ENCODE measurements around the gene PIP5K1C.

Gene PIP5K1C

DNA sequence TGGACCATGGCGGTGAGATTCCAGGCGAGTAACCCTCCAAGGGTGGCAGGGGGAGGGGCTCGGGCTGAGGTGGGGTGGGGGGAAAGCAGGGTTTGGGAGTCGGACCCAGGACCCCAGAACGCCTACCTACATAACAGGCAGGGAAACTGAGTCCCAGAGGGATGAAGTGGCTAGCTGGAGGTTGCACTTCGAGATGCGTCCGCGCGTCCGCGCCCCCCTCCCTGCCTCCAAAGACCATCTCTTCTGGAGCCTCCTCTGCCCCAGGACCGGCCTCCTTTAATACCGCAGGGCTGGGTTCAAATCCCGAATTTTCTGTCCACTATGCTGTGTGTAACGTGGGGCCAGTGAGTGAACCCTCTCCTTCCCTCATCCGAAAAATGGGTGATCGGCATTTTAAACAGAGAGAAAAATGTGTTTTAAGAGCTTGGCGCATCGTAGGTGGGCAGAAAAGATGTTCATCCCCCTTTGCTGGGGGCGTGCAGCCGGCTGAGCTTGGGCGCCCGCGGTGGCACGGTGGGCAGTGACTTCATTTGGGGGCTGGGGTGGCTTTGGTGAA, 21.7 kb upstream of the PIP5K1C start:
- DNase-seq (ENCODE audit: low read depth in 2 of 2) = no peak

DNA sequence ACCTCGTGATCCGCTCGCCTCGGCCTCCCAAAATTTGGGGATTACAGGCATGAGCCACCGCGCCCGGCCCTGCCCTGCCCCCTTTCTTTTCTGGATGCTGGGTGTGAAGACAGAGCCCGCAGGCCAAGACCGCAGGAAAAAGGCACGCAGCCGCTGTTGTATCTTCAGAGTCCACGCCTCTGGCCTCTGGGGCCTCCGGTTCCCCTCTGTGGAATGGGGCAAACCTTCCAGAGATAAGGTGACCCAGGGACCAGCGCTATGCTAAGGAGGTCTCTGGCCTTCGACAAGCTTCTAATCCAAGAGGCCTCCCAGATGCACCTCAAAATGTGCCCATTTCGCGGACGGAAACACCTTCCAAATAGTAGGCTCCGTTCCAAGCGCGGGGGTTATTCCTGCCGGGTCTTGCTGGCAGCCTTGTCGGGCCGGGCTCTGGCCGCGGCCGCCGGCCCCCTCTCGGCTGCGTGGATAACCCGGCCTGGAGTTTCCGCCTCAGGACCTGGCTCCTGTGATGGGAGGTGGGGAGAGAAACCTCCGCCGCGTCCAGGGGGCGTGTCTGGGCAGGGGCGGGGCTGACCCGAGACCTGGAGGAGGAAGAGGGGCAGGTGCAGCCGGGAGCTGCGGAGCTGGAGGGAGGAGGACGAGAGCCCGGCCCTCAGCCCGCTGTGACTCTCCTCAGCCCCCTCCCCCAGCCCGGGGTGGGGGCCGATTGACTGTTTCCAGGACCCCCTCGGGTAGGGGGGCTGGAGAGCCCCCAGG, 21.0 kb upstream of the PIP5K1C start:
- DNase-seq (ENCODE audit: low read depth in 2 of 2) = peak; percentile 29 to 38

DNA sequence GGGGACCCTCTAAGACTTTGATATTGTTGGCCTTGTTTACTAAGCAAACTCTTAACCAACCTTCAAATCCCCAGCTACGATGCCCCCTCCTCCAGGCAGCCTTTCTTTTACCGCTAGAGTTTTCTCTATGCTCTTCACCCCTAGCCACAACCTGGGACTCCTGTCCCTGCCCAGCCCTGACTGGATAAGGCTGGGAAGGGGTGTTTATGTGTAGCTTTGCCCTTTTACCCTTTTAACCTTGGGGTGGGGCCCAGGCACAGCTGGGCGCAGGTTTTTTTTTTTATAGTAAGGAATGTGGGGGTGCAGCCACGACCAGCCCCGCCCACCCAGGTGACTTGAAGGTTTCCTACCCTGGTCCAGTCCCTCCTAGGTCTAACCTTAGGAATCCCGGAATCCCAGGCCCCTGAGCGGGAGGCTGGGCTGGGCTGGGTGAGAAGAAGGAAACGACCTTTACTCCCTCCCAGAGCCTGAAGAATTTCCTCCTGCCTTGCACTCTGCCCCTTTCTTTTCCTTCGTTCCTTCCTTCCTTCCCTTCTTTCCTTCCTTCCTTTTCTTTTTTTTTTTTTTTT, 20.2 kb upstream of the PIP5K1C start:
- DNase-seq (ENCODE audit: low read depth in 2 of 2) = no peak

DNA sequence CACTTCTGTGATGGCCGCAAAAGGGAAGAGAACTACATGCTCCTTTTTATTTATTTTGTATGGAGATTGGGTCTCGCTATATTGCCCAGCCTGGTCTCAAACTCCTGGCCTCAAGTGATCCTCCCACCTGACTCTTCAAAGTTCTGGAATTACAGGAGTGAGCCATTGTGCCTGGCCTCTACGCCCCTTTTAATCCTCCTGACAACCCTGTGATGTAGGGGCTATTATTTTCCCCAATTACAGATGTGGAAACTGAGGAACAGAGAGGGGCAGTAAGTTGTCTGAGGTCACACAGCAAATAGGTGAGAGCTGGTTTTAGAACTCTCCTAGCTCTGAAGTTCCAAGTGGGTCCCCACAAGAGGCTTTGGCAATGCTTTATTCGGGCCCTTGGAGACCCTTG, 19.6 kb upstream of the PIP5K1C start:
- DNase-seq (ENCODE audit: low read depth in 2 of 2) = no peak

DNA sequence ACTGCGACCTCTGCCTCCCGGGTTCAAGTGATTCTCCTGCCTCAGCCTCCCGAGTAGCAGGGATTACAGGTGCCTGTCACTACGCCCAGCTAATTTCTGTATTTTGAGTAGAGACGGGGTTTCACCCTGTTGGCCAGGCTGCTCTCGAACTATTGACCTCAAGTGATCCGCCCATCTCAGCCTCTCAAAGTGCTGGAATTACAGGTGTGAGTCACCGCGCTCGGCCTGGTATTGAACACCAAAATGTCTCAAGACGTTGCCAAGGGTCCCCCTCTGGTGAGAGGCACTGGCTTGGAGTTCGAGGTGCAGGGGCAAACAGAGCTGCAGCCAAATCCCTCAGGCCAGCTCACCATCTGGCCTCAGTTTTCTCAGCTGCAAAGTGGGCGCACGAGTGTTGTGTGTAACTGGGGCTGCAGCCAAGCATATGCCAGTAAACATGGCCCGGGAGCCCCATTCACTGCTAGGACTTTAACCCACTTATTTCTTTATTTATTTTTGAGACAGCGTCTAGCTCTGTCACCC, 15.9 kb upstream of the PIP5K1C start:
- no peak for DNase-seq (ENCODE audit: low read depth in 2 of 2)

DNA sequence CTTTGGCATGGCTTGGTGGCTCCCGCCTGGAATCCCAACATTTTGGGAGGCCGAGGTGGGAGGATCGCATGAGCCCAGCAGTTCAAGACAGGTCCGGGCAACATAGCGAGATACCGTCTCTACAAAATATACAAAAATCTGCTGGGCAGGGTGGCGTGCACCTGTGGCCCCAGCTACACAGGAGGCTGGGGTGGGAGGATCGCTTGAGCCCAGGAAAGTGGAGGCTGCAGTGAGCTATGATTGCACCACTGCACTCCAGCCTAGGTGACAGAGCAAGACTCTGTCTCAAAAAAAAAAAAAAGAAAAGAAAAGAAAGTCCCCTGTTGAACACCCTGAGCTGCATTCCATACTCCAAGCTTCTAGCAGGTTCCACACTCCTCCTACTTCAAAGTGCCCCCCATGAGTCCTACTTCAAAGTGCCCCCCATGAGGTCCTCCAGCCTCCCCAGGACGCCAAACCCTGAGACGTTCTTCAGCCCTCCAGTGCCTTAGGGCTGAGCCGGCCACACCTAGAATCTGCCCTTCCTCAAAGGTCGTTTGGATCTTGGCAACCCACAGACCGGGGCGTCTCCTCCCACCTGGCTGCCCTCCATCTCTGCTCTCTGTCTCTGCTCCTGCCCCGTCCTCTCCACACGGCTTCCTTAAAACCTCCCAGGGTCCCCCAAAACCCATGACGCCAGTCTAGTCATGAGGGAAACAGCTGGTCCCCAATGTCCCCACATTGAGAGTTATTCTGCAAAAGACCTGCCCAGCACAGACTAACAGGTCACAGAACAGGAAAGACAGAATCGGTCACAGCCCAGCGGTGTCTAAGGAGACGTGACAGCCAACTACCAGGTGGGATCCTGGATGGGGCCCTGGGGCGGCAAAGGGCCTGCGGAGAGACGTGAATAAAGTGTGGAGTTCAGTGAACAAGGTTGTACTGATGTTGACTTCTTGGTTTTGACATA, 12.7 kb upstream of the PIP5K1C start:
- no peak for DNase-seq (ENCODE audit: low read depth in 2 of 2)

DNA sequence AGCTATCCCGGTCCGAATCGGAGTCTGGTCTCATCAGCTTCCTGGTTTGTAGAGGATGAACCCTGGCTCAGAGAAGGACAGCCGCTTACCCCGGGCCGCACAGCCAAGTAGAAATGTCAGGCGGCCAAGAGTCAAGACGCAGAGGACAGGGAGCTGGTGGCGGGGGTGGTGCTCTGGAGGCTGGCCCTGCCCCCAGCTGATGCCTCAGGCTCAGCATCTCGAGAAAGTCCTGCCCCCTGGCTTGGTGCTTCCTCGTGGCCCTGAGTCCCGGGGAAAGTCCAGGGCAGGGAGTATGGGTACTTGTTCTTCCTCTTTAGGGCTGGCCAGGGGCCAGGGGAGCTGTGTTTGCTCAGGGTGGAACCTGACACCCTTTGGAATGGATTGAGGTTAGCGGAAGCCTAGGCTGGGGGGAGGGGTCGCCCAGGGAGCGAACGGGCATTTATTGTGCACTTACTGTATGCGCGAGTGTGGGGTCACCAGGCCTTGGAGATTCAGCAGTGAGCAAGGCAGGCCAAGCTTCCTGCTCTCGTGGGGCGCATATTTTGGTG, 10.1 kb upstream of the PIP5K1C start:
- no peak for DNase-seq (ENCODE audit: low read depth in 2 of 2)

DNA sequence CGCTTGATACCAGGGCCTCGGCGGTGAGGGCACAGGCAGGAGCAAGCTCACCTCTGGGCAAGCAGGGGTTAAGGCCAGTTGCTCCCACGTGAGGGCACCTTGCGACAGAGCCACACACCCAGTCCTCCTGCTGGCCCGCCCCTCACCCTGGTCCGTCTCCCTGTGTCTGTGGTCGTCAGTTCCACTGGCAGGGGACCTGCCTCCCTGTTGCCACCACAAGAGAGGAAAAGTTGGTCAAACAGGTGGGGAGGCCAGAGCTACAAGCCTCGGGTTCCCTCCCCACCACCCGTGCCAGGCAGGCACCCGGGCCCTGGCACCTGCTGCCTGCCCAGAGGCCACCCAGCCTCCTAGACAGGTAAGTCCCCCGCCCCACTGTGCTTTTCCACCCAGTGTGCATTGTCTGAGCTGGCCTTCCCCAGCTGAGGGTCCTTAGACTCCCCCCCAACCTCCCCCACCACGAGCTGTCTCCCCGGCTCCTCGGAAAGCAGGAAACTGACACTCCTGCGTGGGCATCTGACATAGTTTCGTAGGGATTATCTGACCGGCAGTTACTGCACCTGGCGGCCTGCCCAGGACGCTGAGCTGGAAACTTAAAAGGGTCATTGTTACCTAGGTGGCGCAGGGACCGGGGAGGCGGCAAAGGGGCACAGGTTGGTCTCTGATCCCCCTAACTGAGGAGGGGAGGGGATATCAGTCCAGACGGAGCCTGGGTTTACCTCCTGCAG, 8.1 kb upstream of the PIP5K1C start, which contains the start of gene TJP3:
TSS of gene TJP3 (plus strand) at position 178 of the 725 bp plus-strand sequence. CDS start 20,049 bp downstream, outside the sequence.
- DNase-seq (ENCODE audit: low read depth in 2 of 2) = no peak

DNA sequence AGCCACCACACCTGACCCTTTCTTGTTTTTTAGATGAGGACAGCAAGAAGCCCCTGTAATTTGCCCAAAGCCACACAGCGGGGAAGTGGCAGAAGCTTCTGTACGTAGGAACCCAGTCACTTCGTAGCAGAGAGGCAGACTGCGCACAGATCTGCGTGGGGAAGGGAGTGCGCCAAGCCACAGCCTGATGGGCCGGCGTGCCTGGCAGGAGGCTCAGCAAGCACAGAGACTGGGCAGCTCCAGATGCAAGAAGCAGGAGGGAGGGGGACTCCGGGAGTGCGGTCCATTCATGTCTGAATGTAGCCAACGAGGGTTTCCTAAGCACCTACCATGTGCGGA, 7.6 kb upstream of the PIP5K1C start:
- DNase-seq (ENCODE audit: low read depth in 2 of 2) = no peak

DNA sequence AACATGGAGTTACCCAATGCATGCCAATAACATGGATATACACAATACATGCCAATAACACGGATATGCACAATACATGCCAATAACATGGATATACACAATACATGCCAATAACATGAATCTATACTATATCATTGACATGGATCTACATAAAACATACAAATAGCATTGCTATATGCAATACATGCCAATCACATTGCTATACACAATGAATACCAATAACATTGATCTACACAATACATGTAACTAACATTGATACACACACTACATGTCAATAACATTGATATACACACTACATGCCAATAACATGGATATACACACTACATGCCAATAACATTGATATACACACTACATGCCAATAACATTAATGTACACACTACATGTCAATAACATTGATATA, 932 bp upstream of the PIP5K1C start:
- no peak for DNase-seq (ENCODE audit: low read depth in 2 of 2)

DNA sequence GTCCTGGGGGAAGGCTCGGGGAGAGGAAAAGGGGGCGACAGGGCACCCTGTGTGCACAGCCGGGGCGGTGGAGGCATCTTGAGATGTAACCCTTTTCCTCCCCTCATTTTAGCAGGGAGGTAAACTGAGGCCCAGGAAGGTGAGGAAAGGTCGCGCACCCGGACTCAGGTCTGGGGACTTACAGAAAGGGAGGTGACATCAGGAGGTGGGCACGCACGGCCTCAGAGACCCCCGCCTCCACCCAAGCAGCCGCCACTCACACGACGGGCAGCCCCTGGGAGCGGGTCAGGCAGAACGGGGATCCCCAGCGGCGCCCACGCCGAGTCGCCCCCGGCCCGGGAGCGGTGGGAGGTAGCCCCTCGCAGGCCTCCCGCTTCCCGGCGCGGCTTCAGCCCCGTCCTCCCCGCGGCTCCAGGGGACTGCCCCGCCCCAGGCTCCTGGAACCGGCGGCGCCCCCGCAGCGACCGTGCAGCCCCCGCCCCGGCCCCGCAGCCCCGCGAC, 477 bp downstream of the PIP5K1C start:
- no peak for DNase-seq (ENCODE audit: low read depth in 2 of 2)

DNA sequence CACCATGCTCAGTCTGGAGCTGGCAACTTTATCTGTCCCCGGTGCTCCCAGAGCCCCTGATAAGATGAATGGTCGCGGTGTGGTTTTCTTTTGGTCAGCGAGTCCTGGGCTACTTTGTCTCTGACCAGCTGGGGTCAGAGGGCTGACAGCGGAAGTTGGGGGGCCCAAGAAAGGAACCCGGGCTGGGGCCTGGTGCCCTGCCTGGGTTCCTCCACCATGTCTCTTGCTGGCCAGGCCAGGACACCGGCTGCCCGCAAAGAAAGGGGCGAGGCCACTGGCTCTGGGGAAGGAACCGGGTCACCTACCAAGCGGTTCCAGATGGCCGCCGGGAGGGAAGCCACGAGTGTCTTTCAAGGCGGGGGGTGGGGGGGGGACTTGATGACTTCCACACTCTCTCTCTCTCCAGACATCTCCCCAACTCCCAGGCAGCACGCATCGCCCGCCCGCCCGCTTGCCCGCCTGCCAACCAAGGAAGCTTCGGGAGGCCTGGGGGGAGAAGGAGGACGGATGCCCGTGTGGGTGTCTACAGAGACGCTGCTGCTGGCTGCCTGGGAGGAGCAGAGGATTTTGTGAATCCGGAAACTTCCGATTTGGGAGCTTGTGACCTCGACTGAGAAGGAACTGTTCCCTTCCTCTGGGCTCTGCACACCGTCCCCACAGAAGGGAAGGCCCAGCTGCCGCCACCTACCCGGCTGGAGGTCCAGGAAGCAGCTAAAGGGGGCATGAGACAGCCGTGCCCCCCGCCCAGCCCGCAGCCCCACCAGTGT, 1.1 kb downstream of the PIP5K1C start:
- no peak for DNase-seq (ENCODE audit: low read depth in 2 of 2)

DNA sequence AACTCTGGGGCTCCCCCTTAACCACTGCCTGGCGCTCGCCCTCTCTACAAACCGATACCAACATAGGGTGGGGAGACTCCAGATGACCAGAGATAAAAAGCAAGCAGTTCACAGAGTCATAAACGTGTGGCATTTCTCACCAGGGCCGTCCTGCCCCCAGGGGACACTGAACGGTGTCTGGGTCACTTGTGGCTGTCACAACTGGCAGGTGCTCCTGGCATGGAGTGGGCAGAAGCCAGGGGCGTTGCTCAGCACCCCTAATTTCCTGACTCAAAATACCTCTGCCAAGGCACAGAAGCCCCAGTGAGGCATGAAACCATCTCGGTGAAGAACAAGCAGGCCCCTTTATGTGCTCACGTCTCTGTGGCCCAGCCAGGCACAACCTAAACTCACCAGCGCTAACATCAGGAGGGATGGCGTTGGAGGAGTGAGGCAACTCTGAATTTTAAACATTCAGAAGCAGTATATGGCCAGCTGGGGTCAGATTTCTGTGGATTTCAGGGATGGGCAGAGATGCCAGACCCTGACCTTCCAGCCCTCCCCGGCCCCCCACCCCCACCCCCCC, 1.8 kb downstream of the PIP5K1C start:
- DNase-seq (ENCODE audit: low read depth in 2 of 2) = no peak

DNA sequence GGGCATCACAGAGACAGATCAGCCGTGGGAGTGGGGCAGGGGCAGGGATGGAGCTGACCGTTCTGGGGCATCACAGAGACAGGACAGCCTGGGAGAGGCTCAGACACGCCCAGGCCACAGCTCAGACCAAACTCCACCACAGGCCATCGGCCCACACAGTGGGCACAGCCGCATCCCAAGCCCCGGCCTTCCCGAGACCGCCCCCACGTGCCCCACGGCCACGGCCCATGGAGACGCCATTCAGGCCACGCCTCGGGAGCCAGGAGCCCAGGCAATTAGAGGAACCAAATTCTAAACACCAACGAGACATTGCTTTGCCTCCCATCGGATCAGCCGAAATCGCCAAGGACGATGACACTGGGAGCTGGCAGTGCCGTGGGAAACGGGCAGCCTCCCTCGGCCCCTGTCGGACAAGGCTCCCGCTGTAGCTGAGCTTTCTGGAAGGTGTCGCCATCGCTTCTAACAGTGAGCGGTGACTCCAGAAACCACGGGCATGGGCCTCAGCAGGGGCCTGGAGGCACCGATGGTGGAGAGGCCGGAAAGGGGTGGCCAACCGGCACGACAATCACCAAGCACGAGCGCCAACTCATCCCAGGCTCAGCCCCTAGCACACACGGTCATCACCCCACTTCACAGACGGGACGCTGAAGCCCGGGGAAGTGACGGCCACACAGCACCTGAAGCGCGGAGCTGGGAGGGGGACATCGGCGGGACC, 2.4 kb downstream of the PIP5K1C start:
- DNase-seq (ENCODE audit: low read depth in 2 of 2) = no peak

DNA sequence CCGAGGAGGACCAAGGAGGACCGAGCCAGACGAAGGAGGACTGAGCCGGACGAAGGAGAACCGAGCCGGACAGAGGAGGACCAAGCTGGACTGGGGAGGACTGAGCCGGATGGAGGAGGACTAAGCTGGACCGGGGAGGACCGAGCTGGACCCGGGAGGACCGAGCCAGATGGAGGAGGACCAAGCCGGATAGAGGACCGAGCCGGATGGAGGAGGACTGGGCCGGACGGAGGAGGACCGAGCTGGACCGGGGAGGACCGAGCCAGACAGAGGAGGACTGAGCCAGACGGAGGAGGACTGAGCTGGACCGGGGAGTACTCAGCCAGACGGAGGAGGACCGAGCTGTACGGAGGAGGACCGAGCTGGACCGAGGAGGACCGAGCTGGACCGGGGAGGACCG, 3.2 kb downstream of the PIP5K1C start:
- no peak for DNase-seq (ENCODE audit: low read depth in 2 of 2)

DNA sequence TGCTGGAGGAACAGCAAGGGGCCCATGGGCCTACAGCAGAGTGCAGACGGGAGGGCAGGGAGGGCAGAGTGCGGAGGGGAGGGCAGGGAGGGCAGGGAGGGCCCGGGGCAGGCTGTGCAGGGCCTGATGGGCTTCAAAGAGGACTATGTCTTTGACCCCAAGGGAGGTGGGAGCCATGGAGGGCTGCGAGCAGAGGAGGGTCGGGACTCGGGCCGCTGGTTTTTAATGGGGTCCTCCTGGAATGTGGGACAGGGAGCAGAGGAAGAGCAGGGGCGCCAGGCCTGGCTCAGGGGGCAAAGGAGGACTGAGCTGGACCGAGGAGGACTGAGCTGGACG, 3.6 kb downstream of the PIP5K1C start:
- DNase-seq (ENCODE audit: low read depth in 2 of 2) = no peak

DNA sequence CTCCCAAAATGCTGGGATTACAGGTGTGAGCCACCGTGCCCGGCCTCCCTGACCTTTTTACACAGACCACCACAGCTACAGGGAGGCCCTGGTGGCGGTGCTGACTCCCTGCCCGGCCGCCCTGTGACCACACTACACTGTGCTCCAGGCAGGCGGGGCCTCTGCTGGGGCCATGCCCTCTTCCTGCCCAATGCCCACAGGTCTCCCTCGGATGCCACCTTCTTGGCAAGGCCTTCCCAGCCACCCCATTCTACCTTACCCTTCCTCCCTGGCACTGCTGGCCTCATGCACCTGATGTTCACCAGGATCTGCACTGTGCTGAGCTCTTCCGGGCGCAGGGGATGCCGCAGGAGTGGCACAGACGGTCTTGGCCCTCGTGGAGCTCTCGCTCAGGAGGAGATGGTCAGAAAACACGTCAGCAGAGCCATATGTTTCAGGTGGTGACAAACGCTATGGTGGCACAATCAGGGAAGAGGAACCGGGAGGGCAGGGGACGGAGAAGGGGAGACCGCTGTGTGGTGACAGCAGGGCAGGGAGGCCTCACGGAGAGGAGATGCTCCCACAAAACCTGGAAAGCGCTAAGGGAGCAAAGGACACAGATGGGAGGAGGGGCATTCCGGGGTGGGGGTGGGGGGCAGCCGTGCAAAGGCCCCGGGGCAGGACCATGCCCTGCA, 4.1 kb downstream of the PIP5K1C start:
- DNase-seq (ENCODE audit: low read depth in 2 of 2) = no peak

DNA sequence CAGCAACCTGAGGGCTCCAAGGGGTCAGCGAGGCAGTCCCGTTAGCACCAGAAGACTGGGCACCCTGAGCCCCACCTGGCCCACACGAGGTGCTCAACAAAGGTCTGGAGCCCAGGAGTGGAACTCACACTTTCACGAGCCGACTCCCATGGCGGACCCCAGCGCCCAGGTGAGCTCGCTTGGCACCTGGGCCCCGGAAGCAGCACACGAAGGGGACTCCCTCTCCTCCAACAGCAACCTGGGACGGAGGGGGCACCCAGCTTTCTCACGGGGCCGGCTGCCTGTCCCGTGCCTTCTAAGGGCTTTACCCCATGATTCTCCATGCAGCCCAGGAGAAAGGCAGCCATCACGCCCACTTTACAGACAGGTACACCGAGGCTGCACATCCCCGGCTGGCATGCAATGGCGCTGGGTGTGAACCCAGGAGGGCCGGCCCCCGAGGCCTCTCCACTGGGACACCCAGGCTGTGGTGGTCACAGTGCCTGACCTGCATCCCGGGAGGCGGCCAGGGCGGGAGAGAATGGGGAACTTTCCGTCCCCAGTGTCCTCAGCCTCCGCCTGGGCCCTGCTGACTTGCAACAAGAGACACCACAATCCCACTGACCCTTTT, 5.0 kb downstream of the PIP5K1C start:
- DNase-seq (ENCODE audit: low read depth in 2 of 2) = no peak

All from fibroblast of skin of left biceps (primary cell).